ENCODE results near the gene B3GNT7.

GRCh38 chr2:231362555-231363184 lies 32.8 kb upstream of the B3GNT7 start:
- TF ChIP-seq POLR2A (IDR thresholded peaks at IDR 0.05; ENCODE audit: low read depth, low read length) (no peak), POLR2AphosphoS5 (IDR thresholded peaks at IDR 0.05; ENCODE audit: low read depth, low read length) (no peak), TAF1 (IDR thresholded peaks at IDR 0.05; ENCODE audit: borderline replicate concordance, low read depth, low read length) (no peak)
